ENCODE results near the gene CACHD1. TPM values are rescaled to one million over a fixed set of nuclear protein-coding genes. Genes with fewer than 3 reads are reported as not detected.

Gene CACHD1
- total RNA-seq, 2 experiments from 2014 or later: 0.27 to 0.33 TPM

GRCh38 chr1:64535938-64536835 lies 66.3 kb downstream of the CACHD1 start:
- intact Hi-C loops (cut with micrococcal nuclease): no loop called here
- H3K27me3 Mint-ChIP-seq: no peaks in the 10 kb centered on the region

GRCh38 chr1:64536836-64537490 lies 67.0 kb downstream of the CACHD1 start:
- no peak for DNase-seq
- Mint-ChIP-seq H3K27me3 (no peaks in the 10 kb centered on the region), H3K4me3 (no peak overlapping the region), H3K36me3 (no peaks in the 10 kb centered on the region), H3K4me1 (ENCODE audit: low read depth) (peaks cover 12% of the 10 kb centered on the region), H3K9me3 (no peaks in the 10 kb centered on the region), H3K27ac (no peak overlapping the region)
- CTCF ChIA-PET: no interaction called here
- intact Hi-C loops (cut with micrococcal nuclease): no loop called here
- POLR2A ChIA-PET: no interaction called here

More at GRCh38 chr1:64535938-64536835, 66.3 kb downstream of the CACHD1 start:
- H3K4me3 Mint-ChIP-seq: no peak overlapping the region
- H3K27ac Mint-ChIP-seq: no peak overlapping the region
- no peaks in the 10 kb centered on the region for H3K9me3 Mint-ChIP-seq
- H3K4me1 Mint-ChIP-seq (ENCODE audit: low read depth): peaks cover 12% of the 10 kb centered on the region
- ChIA-PET CTCF (no interaction called here), POLR2A (no interaction called here)
- DNase-seq: no peak
- H3K36me3 Mint-ChIP-seq: no peaks in the 10 kb centered on the region

GRCh38 chr1:64537942-64538341 lies 68.0 kb downstream of the CACHD1 start:
- peaks cover 12% of the 10 kb centered on the region for H3K4me1 Mint-ChIP-seq (ENCODE audit: low read depth)
- no peaks in the 10 kb centered on the region for H3K36me3 Mint-ChIP-seq
- no peaks in the 10 kb centered on the region for H3K9me3 Mint-ChIP-seq
- POLR2A ChIA-PET: no interaction called here
- CTCF ChIA-PET: no interaction called here
- DNase-seq: no peak
- no peaks in the 10 kb centered on the region for H3K27me3 Mint-ChIP-seq
- no peak overlapping the region for H3K4me3 Mint-ChIP-seq
- H3K27ac Mint-ChIP-seq: no peak overlapping the region
- intact Hi-C loops (cut with micrococcal nuclease): no loop called here

GRCh38 chr1:64538389-64538788 lies 68.5 kb downstream of the CACHD1 start:
- CTCF ChIA-PET: no interaction called here
- intact Hi-C loops (cut with micrococcal nuclease): no loop called here
- DNase-seq: no peak
- Mint-ChIP-seq H3K27ac (no peak overlapping the region), H3K9me3 (no peaks in the 10 kb centered on the region), H3K36me3 (no peaks in the 10 kb centered on the region), H3K4me1 (ENCODE audit: low read depth) (peaks cover 12% of the 10 kb centered on the region), H3K4me3 (no peak overlapping the region), H3K27me3 (no peaks in the 10 kb centered on the region)
- POLR2A ChIA-PET: no interaction called here

GRCh38 chr1:64539289-64539688 lies 69.4 kb downstream of the CACHD1 start:
- H3K9me3 Mint-ChIP-seq: no peaks in the 10 kb centered on the region
- no peaks in the 10 kb centered on the region for H3K27me3 Mint-ChIP-seq
- no peaks in the 10 kb centered on the region for H3K36me3 Mint-ChIP-seq
- POLR2A ChIA-PET: no interaction called here
- CTCF ChIA-PET: no interaction called here
- H3K4me3 Mint-ChIP-seq: no peak overlapping the region
- intact Hi-C loops (cut with micrococcal nuclease): no loop called here
- no peak for DNase-seq
- no peak overlapping the region for H3K27ac Mint-ChIP-seq
- H3K4me1 Mint-ChIP-seq (ENCODE audit: low read depth): peaks cover 14% of the 10 kb centered on the region

GRCh38 chr1:64539781-64540218 lies 69.9 kb downstream of the CACHD1 start:
- peaks cover 19% of the 10 kb centered on the region for H3K4me1 Mint-ChIP-seq (ENCODE audit: low read depth)
- H3K27ac Mint-ChIP-seq: no peak overlapping the region
- H3K27me3 Mint-ChIP-seq: no peaks in the 10 kb centered on the region
- H3K9me3 Mint-ChIP-seq: no peaks in the 10 kb centered on the region
- no peak overlapping the region for H3K4me3 Mint-ChIP-seq
- no peak for DNase-seq
- CTCF ChIA-PET: no interaction called here
- intact Hi-C loops (cut with micrococcal nuclease): loop anchor here (5.0 kb wide), 1 partner anchor 67 kb away; the partner anchor contains the start of gene CACHD1
- H3K36me3 Mint-ChIP-seq: no peaks in the 10 kb centered on the region
- POLR2A ChIA-PET: no interaction called here

- no peak overlapping the region for H3K4me3 Mint-ChIP-seq
- H3K4me1 Mint-ChIP-seq (ENCODE audit: low read depth): peaks cover 24% of the 10 kb centered on the region
- no peak overlapping the region for H3K27ac Mint-ChIP-seq
- POLR2A ChIA-PET: no interaction called here
- H3K36me3 Mint-ChIP-seq: no peaks in the 10 kb centered on the region
- intact Hi-C loops (cut with micrococcal nuclease): loop anchor here (5.0 kb wide), 1 partner anchor 68 kb away; the partner anchor contains the start of gene CACHD1
- H3K27me3 Mint-ChIP-seq: no peaks in the 10 kb centered on the region
- CTCF ChIA-PET: no interaction called here
- no peak for DNase-seq
- H3K9me3 Mint-ChIP-seq: no peaks in the 10 kb centered on the region
Measured at GRCh38 chr1:64540265-64540791, 70.4 kb downstream of the CACHD1 start.

GRCh38 chr1:64542118-64542517 lies 72.2 kb downstream of the CACHD1 start:
- POLR2A ChIA-PET: no interaction called here
- CTCF ChIA-PET: interaction anchor here (0.9 kb wide), 1 partner anchor 9 kb away, joined by 3 read pairs; no protein-coding TSS in a partner anchor
- Mint-ChIP-seq H3K27me3 (no peaks in the 10 kb centered on the region), H3K36me3 (no peaks in the 10 kb centered on the region), H3K9me3 (no peaks in the 10 kb centered on the region), H3K27ac (no peak overlapping the region), H3K4me3 (no peak overlapping the region), H3K4me1 (ENCODE audit: low read depth) (peaks cover 27% of the 10 kb centered on the region)
- intact Hi-C loops (cut with micrococcal nuclease): loop anchor here (5.0 kb wide), 1 partner anchor 70 kb away; the partner anchor contains the start of gene CACHD1
- no peak for DNase-seq

GRCh38 chr1:64543831-64544230 lies 73.9 kb downstream of the CACHD1 start:
- Mint-ChIP-seq H3K4me1 (ENCODE audit: low read depth) (peaks cover 27% of the 10 kb centered on the region), H3K27ac (no peak overlapping the region), H3K27me3 (no peaks in the 10 kb centered on the region), H3K4me3 (no peak overlapping the region), H3K9me3 (no peaks in the 10 kb centered on the region), H3K36me3 (no peaks in the 10 kb centered on the region)
- intact Hi-C loops (cut with micrococcal nuclease): loop anchor here (5.0 kb wide), 1 partner anchor 72 kb away; the partner anchor contains the start of gene CACHD1
- POLR2A ChIA-PET: no interaction called here
- CTCF ChIA-PET: no interaction called here
- DNase-seq: no peak

GRCh38 chr1:64545118-64545843 lies 75.4 kb downstream of the CACHD1 start:
- Mint-ChIP-seq H3K4me1 (ENCODE audit: low read depth) (peaks cover 32% of the 10 kb centered on the region), H3K4me3 (no peak overlapping the region), H3K27me3 (peaks cover 3% of the 10 kb centered on the region), H3K36me3 (no peaks in the 10 kb centered on the region), H3K9me3 (no peaks in the 10 kb centered on the region), H3K27ac (no peak overlapping the region)
- no peak for DNase-seq
- ChIA-PET CTCF (no interaction called here), POLR2A (no interaction called here)
- intact Hi-C loops (cut with micrococcal nuclease): no loop called here

- Mint-ChIP-seq H3K4me1 (ENCODE audit: low read depth) (peaks cover 32% of the 10 kb centered on the region), H3K9me3 (no peaks in the 10 kb centered on the region), H3K4me3 (no peak overlapping the region), H3K27me3 (peaks cover 3% of the 10 kb centered on the region), H3K36me3 (no peaks in the 10 kb centered on the region), H3K27ac (no peak overlapping the region)
- ChIA-PET POLR2A (no interaction called here), CTCF (interaction anchor here (0.6 kb wide), 1 partner anchor 162 kb away, joined by 3 read pairs; no protein-coding TSS in a partner anchor)
- intact Hi-C loops (cut with micrococcal nuclease): no loop called here
- DNase-seq: no peak
Measured at GRCh38 chr1:64546013-64546412, 76.1 kb downstream of the CACHD1 start.
